SH-SY5Y (cell line): ENCODE data around the gene XPNPEP3.

Experiments
- GATA2 ChIP-seq: IDR thresholded peaks from 2 replicates; pipeline ENCODE4 v1.6.1; 2011; ENCODE audit warnings: mild to moderate bottlenecking, low read depth, low read length
- GATA3 ChIP-seq: IDR thresholded peaks from 2 replicates; pipeline ENCODE4 v1.6.1; 2011; ENCODE audit warnings: low read depth, mild to moderate bottlenecking, low read length, moderate library complexity

The XPNPEP3 gene

GRCh38 chr22:40890881-40891280 is 33.9 kb downstream of the XPNPEP3 start:
- TF ChIP-seq GATA2 (no peak), GATA3 (no peak)

- TF ChIP-seq GATA3: no peak
- no peak for TF ChIP-seq GATA2
These were observed 37.5 kb downstream of the XPNPEP3 start for GRCh38 chr22:40894417-40894816.

- TF ChIP-seq GATA2: no peak
- no peak for TF ChIP-seq GATA3
These were observed 42.0 kb downstream of the XPNPEP3 start for GRCh38 chr22:40898850-40899357.

- TF ChIP-seq GATA3 (no peak), GATA2 (no peak)
These were observed 47.2 kb downstream of the XPNPEP3 start for GRCh38 chr22:40904101-40904500.

- TF ChIP-seq GATA2 (no peak), GATA3 (no peak)
These were observed 51.9 kb downstream of the XPNPEP3 start for GRCh38 chr22:40908895-40909294.

GRCh38 chr22:40911772-40912171 is 54.8 kb downstream of the XPNPEP3 start:
- TF ChIP-seq GATA2 (no peak), GATA3 (no peak)

GRCh38 chr22:40919446-40919845 is 62.5 kb downstream of the XPNPEP3 start:
- no peak for TF ChIP-seq GATA2
- TF ChIP-seq GATA3: no peak

- no peak for TF ChIP-seq GATA3
- TF ChIP-seq GATA2: no peak
These were observed 63.6 kb downstream of the XPNPEP3 start for GRCh38 chr22:40920526-40920925.

GRCh38 chr22:40922484-40923303 is 65.7 kb downstream of the XPNPEP3 start:
- TF ChIP-seq GATA3 (no peak), GATA2 (no peak)

GRCh38 chr22:40928657-40929056 is 71.7 kb downstream of the XPNPEP3 start:
- no peak for TF ChIP-seq GATA3
- TF ChIP-seq GATA2: no peak

- no peak for TF ChIP-seq GATA3
- TF ChIP-seq GATA2: no peak
These were observed 75.4 kb downstream of the XPNPEP3 start for GRCh38 chr22:40932396-40932795.

GRCh38 chr22:40939202-40939601 is 82.3 kb downstream of the XPNPEP3 start:
- no peak for TF ChIP-seq GATA2
- no peak for TF ChIP-seq GATA3

GRCh38 chr22:40950962-40951794 is 94.2 kb downstream of the XPNPEP3 start, which contains the start of gene RBX1:
Gene RBX1, plus strand, starts transcription at chr22:40951378. Its CDS starts 21 bp downstream, at chr22:40951399.
- TF ChIP-seq GATA2 (no peak), GATA3 (no peak)

- TF ChIP-seq GATA2: no peak
- no peak for TF ChIP-seq GATA3
These were observed 95.1 kb downstream of the XPNPEP3 start for GRCh38 chr22:40951795-40952605.

- no peak for TF ChIP-seq GATA3
- TF ChIP-seq GATA2: no peak
These were observed 96.5 kb downstream of the XPNPEP3 start for GRCh38 chr22:40953471-40953870.
